GDM1 (cell line): Measurements from ENCODE around the gene EPB42.

Experiments used
- DNase-seq: peaks from one replicate; lab custom pipeline; 2025; lab: John Stamatoyannopoulos, UW

Gene EPB42

DNA sequence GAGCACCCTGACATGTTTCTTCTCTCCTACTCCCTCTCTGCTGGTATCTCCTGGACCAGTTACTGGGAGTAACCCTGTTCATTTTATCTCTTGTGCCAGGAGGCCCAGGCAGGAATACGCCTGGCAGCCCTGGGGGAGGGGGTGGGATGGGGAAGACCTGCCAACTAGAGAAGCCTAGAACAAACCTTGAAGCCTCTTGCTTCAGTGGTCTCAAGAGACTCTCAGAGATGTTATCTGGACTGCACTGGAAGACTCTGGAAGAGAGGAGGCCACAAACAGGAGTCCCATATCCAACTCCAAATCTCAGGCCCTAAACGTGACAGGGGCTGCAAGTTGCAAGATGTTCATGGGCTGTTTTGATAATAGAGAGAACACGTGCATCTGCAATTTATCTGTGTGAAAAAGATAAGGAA is at the start of gene EPB42:
EPB42 (minus strand) TSS at position 28 of the 413 bp plus-strand sequence. CDS start 193 bp downstream, outside the sequence.
- no peak for DNase-seq

DNA sequence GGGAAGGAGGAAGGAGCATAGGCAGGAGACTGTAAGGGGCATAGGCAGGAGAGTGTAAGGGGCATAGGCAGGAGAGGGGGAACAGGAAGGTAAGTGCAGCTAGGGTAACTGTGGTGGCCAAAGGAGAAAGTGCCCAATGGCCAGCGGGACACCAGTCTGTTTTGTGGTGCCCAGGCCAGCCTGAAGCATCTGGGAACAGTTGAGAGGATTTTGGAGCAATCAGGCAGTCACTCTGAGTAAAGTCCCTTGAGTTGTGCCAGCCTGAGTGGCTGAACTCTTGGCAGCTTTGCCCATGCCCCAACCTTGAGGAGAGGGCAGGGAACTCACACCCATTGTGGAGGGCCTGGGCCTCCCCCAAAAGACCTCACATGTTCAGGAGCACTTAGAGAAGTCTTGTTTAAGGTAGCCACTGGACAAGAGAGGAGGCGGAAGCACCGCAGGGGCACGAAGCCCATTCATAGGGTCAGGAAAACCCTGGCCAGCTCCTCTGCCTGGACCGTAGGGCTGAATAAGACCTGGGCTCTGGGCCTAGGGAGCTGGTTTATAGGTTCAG is 49.4 kb upstream of the EPB42 start:
- no peak for DNase-seq

DNA sequence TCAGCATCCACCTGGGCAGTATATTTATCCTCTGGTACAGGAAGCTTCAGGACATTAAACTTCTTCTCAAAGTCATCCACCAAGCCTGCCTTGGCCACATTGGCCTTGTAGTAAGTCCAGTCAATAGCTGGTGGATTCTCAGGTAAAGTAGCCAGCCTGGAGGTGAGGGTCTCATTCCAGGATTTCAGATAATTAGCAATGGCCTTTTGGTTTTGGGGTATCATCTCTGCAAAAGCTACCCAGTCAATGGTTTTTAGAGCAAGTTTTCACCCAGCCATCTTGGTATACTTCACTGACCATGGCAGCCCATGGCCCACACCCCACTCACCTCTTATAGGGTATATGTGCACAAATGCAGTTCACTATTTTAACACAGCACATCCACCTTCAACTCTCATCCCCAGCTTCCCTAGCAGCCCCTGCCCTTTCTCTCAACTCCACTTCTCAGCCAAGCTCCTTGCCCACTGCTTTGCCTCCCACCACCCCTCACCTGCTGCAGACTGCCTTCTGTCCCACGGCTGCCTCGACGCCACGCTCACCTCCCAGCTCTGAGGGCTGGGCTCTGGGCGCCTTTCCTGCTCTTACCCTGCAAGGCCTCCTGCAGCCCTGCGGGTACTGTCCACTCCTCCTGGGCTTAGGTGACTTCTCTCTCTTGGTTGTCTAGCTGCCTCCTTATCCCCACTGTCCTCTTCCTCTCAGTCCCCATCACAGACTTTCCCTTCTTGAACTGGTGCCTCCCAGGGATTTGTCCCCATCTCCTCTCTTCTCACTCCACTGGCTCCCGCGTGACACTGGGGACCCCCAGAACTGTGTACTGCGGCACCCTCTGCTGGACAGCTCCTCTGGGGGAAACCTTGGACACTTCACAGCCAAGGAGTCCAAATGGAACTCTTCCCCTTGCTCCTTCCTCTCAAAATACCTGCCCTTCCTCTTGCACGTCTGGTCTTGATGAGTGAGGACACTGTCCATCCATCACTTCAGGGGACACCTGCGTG is 47.6 kb upstream of the EPB42 start:
- DNase-seq: peak; percentile 69

DNA sequence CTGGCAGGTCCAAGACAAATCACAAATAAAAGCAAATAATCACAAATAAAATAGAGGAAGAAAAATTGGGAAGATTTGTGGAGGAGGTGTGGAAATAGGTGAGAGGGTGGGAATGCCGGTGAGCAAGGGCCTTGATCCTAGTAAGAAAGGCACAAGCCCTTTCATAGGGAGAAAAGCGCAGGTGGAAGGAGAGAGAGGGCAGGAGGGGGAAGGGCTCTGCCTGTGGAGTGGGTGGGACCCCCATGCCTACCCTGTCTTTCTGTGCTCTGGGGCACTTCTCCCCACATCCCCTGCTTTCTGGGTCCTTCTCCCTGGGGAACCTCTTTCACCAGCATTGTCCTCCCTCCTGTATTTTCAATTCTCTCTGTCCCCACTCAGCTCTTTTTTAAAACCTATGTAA is 46.6 kb upstream of the EPB42 start:
- no peak for DNase-seq

DNA sequence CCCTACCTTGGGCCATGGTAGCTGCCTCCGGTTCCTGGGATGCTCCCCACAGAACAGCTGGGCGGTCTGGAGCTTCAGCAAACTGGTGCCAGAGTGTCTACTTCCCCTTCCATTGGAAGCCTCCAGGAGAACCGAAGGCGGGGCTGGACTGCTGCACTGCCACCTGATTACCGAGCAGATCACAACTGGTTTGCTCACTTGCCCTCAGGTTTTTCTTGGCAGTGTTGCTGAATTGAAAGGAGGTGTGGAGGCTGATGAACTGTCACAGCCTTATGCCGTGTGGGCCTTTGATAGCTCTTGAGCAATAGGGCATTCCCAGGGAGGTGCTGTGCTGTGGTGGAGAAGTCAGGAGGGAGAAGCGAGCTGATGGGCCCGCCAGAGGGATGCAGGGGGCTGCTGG is 46.0 kb upstream of the EPB42 start, which contains the start of gene TGM5:
TGM5 (minus strand) TSS at position 95 of the 400 bp plus-strand sequence; CDS start at position 16, 79 bp downstream.
- DNase-seq: no peak

DNA sequence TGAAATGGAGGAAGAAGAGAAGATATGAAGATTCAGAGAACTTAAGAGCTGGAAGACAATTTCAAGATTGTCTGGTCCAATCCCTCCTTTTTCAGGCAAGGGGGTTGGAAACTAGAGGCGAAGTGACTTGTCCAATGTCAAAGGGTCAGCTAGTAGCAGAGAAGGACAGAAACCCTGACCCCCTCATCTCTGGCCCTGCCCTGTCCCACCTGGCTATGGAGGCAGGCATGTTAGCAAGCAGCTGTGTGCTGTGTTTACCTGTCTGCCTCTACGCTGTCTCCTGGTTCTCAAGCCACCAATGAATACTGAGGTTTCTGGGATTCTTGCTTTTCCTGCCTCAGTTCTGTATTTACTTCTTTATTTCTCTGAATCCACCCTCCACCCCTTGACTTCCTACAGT is 45.6 kb upstream of the EPB42 start:
- DNase-seq: no peak

DNA sequence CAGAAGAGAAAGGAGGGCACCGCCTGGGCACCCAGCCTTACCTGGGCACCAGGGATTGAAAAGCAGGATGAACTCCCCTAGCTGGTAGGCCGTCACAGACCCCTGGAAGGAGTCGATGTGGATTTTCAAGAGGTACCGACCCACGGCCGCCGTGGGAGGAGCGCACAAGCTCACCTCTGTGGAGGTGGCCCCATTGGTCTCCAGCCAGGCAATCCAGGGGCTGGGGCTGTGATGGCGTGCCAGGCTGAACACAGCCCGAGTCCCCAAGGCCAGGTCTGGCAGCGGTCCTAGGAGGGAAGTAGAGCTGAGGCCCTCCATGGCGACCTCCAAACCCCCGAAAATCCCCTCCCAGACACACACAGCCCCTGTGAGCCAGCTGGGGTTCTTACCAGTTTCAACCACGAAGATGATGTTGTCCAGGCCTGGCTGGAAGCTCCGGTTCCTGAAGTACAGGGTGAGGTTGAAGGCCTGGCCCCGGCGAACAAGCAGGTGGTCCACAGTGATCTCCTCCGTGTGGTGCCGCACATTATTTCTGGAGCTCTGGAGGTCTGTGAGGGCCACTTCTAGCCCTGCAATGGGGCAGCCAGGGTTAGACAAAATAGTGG is 39.3 kb upstream of the EPB42 start:
- no peak for DNase-seq

DNA sequence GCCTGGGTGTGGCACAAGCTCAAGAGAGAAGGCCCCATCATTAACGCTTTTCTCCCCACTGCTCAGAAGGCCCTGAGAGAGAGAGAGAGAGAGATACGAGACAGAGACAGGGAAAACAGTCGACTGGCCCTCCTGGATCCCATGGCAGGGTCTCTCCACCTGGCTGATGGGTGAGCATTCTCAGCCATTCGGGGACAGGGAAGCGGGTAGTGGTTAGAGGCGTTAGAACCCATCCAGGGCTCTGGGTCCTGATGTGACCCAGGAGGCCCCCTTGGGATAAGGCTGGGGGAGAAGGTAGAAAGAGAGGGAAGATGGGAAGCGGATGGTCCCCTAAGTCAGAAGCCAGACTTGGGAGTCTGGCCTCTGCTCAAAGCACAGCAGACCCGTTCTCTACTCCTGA is 38.0 kb upstream of the EPB42 start:
- DNase-seq: no peak

DNA sequence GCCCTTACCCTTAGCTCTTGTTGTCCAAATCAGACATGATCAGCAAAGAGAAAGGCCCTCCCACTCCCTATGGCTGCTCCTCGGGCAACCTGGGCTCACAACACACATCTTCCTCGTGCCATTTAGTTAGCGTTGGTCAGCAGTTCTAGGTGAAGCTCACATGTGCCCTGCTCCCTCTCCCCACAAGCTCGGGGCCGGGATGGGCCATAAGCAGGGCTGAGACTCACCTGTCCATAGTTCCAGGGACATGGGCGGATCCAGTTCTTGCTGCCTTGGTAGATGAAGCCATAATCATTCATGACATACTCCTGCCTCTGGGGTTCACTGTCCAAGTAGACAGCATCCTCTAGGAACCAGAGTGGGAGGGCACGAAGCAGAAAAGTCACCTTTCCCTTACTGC is 35.5 kb upstream of the EPB42 start:
- no peak for DNase-seq

DNA sequence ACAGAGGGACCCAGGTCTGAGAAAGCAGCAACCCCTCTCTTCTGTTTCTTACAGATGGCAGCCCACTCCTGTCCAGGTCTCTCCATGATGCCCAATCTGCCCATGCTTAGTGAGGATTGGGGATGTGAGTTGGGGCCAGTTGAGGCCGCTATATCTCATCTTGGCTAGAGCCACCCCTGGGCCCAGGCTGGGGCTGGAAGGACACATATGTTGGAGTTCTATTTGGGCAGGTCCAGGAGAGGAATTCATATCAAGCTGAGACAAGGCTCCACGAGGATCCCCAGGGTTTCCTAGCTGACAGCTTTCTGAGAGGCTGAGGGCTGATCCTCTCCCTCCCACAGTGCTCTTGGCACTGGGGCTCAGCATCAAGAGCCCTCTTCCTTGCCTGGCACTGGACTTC is 34.6 kb upstream of the EPB42 start:
- DNase-seq: no peak

DNA sequence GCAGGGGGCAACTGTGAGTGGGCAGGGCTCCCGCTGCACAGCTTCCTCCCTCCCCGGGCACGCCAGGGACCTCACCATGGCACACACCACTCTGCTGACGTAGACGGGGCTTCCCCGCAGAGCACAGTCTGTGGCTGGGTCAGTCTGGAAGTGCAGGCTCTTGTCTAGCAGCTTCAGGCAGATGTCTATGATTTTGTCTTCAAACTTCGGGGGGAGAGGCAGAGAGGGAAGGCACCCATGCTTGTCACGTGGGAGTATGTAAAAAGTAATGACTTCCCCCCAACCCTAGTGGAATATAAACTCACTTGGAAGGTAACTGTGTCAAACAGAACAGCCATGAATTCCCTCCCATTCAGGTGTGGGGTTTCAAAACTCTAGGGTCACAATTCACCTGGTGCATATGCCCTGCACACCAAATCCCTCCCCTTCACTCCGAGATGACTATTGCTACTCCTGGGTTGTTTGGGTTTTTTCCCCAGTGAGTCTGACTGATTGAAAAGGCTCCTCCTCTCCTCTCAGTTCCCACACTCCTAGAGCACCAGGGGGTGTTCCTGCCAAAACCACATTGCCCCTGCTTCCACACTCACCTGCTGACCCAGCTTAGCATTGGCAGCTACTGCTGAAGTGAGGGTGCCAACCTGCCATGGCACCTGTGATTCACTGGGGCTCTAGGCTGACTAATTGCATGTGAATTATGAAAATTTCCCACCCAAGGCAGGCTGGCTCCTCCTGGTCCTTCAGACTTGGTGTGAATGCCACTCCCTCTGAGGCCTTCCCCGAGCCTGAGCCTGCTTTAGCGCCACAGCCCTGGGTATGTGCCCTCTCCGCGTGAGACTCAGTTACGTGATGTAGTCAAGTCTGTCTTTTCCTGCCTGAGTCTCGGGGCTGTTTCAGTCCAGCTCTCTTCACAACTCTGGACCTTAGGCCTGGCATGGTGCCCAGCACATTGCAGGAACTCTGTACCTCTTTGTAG is 32.9 kb upstream of the EPB42 start:
- DNase-seq: no peak

DNA sequence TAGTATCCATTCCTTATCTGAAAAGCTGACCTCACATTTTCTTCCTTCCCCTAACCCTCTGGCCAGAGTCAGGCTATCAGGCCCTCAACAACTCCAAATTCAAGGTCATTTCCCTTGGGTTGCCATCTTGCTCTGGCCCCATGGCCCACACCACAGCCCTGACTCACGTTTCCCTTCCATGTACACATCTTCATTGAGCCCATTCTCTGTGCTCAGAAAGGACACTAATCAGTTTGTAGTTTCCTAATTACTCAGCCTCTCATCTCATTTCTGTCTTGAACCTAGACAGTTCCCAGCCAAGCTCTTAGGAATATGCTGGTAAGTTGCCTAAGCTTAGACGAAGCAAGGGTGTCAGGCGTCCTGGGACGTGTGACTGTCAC is 31.0 kb upstream of the EPB42 start:
- DNase-seq: no peak

DNA sequence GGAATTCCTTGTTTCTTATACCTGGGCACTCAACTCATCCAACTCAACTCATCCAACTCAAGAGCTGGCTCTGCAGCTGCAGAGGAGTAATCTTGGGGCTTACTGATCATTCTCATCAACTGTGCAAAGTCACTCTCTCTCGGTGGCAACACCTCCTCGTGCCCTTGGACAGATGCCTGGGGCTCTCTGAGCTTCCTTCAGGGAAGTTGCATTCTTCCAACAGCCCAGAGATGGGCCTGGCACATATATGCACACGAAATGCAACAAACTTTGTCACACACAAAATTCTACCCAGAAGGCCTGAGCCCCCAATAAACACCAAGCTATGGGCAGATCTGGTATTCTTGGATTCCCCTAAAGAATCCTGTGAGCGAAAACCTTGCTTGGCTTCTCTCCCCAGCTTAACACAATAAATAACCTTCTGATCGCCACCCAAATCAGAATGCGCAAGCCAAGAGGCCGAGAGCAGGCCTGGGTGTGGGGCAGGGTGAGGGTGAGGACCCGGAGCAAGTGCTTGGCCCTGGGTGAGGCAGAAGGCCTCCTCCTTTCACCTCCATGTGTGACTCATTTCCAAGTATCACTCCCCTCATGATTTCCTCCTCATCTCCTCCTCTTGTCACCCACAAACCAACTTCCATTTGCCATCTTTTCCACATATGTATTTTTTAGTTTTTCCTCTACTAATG is 30.5 kb upstream of the EPB42 start:
- DNase-seq: no peak

DNA sequence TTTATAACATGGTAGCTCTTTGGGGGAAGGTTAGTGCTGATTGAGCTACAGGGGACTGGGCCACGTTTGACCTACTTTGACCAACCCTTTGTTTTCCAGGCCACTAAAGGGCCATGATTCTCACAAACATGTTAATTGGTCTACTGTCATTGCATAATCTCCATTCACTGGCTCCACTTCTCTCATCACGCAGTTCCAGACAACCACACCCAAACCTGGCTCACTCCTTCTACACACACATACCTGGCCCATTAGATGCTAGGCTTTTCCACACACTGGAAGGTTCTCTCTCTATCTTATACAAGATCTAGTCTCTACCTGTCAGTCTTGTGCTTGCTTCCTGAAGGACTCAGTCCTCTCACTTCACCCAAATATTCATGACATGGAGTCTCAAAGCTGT is 30.0 kb upstream of the EPB42 start:
- no peak for DNase-seq

DNA sequence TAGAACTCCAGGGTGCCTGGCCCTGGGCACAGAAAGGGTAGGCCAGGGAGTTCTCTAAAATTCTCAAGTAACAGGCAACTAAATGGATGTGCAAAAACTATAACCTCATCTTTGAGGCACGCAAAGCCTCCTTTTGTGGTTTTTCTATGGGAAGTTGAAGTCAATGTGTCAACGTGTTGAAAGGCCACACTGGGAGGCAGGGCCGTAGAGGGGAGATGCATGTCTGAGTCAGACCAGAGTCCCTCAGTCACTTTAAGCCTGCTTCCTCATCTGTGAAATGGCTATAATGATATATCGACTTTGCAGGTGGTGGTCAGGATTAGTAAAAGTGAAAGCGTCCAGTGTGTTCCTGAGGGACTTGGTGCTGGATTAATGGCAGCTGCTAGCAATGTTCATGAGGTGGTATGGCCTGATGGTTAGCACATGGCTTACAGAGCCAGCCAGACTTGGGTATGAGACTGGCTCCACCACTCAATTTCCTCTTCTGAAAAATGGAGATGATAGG is 28.9 kb upstream of the EPB42 start:
- DNase-seq: peak; percentile 89

DNA sequence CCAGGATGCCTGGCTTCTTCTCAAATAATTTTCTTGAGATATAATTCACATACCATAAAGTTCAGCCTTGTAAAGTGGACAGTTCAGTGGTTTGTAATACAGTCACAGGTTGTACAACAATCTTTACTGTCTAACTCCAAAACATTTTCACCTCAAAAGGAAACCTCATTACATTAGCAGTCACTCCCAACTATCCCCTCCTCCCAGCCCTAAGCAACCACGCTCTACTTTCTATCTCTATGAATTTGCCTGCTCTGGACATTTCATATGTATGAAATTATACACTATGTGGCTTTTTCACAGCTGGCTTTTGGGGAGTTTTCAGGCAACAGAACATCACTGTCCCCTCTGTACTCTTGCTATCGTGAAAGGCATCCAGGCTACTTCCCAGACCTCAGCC is 28.4 kb upstream of the EPB42 start:
- no peak for DNase-seq

DNA sequence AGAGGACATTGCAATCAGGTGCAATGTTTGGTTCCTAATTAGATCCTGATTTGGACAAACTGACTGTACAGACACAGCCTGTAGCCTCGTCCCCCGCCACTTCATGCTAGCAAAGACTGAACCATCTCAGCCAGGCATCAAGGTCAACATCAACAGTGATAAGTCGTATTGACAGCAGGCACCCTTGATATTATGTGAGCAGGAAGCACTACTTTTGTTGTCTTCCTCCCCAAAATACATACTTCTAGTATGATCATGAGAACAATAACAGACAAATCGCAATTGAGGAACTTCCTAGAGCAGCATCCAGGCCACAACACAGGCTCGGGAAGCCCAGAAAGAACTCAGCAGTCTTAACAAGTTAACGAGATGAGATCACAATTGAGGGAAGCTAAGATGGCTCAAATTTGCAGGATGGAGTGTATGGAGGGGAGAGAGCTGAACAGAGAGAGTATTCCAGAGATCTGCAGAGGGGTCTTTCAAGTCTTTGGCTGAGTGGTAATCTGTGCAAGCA is 25.5 kb upstream of the EPB42 start:
- peak; percentile 23 for DNase-seq

DNA sequence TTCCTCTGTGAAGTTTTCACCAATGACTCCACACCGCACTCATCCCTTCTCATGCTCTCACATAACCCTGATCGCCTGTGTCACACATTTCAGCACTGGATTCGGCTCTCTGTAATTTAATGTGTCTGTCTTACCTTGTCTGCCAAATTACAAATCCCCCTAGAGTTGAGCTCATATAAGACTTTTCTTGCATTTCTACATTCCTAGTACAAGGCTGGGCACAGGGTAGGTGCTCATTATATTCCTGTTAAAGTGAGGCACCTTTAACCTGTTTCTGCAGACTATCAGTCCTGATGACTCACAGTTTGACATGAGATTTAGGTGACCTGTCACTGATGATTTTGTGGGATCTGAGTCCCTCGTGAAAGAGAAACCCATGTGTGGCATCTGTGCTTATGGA is 23.3 kb upstream of the EPB42 start:
- no peak for DNase-seq

DNA sequence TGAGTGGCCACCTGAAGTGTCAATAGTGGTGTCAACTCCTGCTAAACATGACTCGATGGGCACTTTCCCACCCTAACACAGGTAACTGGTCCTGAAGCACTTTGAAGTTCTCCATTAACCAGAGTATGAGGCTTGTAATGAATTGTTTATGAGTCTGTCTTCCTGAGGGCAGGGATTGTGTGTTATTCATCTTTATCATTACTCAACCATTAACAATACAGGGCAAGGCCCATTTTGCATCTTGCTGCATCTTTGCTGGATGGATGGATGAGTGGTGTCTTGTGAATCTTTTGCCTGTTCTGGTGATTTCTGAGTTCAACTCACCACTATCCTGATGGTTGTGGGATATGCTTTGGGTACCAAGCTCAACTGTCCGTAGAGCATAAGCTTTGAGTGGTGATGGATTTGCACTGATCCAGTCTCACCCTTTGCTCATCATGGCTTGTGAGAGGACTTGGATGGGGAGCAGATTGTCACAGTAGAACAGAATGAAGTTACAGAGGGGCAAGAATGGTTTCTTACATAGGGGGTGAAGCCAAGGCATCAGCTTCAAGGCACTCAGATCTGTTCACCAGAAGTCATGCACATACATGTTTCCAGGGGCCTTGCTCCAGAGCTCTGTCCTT is 22.3 kb upstream of the EPB42 start:
- no peak for DNase-seq

DNA sequence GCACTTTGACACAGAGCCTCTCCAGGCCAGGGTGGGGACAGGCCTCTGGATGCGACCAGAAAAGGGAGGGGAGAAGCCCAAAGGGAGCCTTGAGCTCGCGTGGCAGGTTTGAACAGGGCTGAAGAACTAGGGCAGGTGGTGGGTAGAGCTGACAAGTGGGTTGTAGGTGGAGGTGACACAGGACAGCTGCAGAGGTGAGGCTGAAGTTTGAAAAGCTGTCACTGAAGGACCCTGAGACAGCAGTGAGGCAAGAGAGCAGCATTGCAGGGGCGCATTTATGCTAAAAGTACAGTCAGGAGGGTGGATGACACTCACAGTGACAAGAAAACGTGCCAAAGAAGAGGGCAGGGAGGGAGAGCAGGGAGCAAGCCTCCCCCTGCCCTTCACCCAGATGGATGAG is 21.8 kb upstream of the EPB42 start:
- no peak for DNase-seq
